Neural cell (in vitro differentiated cells): ENCODE results near the gene S1PR5. TPM values are rescaled to one million over a fixed set of nuclear protein-coding genes. Genes with fewer than 3 reads are reported as not detected.
"Not testable (repeated sequence)": the region's sequence is repeated elsewhere in the genome, so short reads cannot be mapped to it uniquely, and the experiment has no call there.

ENCODE experiments used
- H2AFZ ChIP-seq: fragments of 200-600, 300-800 bp; sonication (generic), shearing (Covaris generic); 2 replicates; pipeline ENCODE4 v1.6.0; 2014; ENCODE audit warnings: low read depth, mild to moderate bottlenecking, antibody characterized with exemption, low read length, moderate library complexity
- H3F3A ChIP-seq: fragments of 200-600 bp; shearing (Covaris generic); 2 replicates; pipeline ENCODE4 v1.6.1; 2016; ENCODE audit warnings: mild to moderate bottlenecking, moderate library complexity, mixed read lengths, antibody characterized with exemption, low read length; ENCODE audit not compliant: insufficient read depth, poor library complexity, severe bottlenecking
- H3K27ac ChIP-seq: fragments of 200-600, 300-800 bp; sonication (generic), shearing (Covaris generic); 2 replicates; pipeline ENCODE4 v1.5.1; 2014; ENCODE audit warnings: mild to moderate bottlenecking, low read length, moderate library complexity
- H3K27me3 ChIP-seq: fragments of 300-800, 200-600 bp; sonication (generic), shearing (Covaris generic); 2 replicates; pipeline ENCODE4 v1.6.0; 2014; ENCODE audit warnings: mild to moderate bottlenecking, low read depth, low read length, moderate library complexity; ENCODE audit not compliant: insufficient read depth
- H3K36me3 ChIP-seq: fragments of 300-800, 200-600 bp; sonication (generic), shearing (Covaris generic); 2 replicates; pipeline ENCODE4 v1.5.1; 2014; ENCODE audit warnings: mild to moderate bottlenecking, antibody characterized with exemption, low read length, moderate library complexity; ENCODE audit not compliant: insufficient read depth
- H3K4me2 ChIP-seq: fragments of 300-800, 200-600 bp; sonication (generic), shearing (Covaris generic); 2 replicates; pipeline ENCODE4 v1.6.0; 2014; ENCODE audit warnings: mild to moderate bottlenecking, low read length
- H3K4me3 ChIP-seq: fragments of 300-800, 200-600 bp; sonication (generic), shearing (Covaris generic); 2 replicates; pipeline ENCODE4 v1.5.1; 2014; ENCODE audit warnings: mild to moderate bottlenecking, low read length, moderate library complexity
- H3K79me2 ChIP-seq: fragments of 200-600 bp; shearing (Covaris generic); replicated peaks from 2 replicates; pipeline ENCODE4 v1.6.0; 2014; ENCODE audit warnings: mild to moderate bottlenecking, low read length, moderate library complexity; ENCODE audit not compliant: insufficient read depth
- H3K9ac ChIP-seq: fragments of 300-800, 200-600 bp; sonication (generic), shearing (Covaris generic); 2 replicates; pipeline ENCODE4 v1.6.1; 2016; ENCODE audit warnings: mild to moderate bottlenecking, low read length, mixed read lengths
- H3K9me2 ChIP-seq: fragments of 200-600 bp; shearing (Covaris generic); 2 replicates; pipeline ENCODE4 v1.6.1; 2016; ENCODE audit warnings: mild to moderate bottlenecking, low read length, mixed read lengths; ENCODE audit not compliant: insufficient read depth
- H3K9me3 ChIP-seq: fragments of 200-600, 300-800 bp; sonication (generic), shearing (Covaris generic); 2 replicates; pipeline ENCODE4 v1.6.1; 2016; ENCODE audit warnings: mild to moderate bottlenecking, mixed run types, low read length, moderate library complexity, mixed read lengths
- H4K20me1 ChIP-seq: fragments of 200-600 bp; shearing (Covaris generic); 2 replicates; pipeline ENCODE4 v1.6.1; 2016; ENCODE audit warnings: mild to moderate bottlenecking, mixed run types; ENCODE audit not compliant: insufficient read depth
- CTCF ChIP-seq: fragments of 450-650 bp; IDR thresholded peaks from 2 replicates; pipeline ENCODE4 v1.5.1; 2014; ENCODE audit warnings: antibody characterized with exemption, mild to moderate bottlenecking, moderate library complexity; ENCODE audit not compliant: poor library complexity, severe bottlenecking
- EP300 ChIP-seq: fragments of 450-650 bp; conservative IDR thresholded peaks from 2 replicates; pipeline ENCODE4 v1.6.1; 2014; ENCODE audit warnings: antibody characterized with exemption, mild to moderate bottlenecking, moderate library complexity; ENCODE audit not compliant: poor library complexity, severe bottlenecking
- EZH2 ChIP-seq: fragments of 200-600, 300-800 bp; shearing (Covaris generic), sonication (generic); IDR thresholded peaks from 2 replicates; pipeline ENCODE4 v1.6.1; 2014; ENCODE audit warnings: antibody characterized with exemption, low read length, borderline replicate concordance, mild to moderate bottlenecking; ENCODE audit not compliant: insufficient read depth, poor library complexity, severe bottlenecking
- MXI1 ChIP-seq: fragments of 450-650 bp; conservative IDR thresholded peaks from 2 replicates; pipeline ENCODE4 v1.6.1; 2014; ENCODE audit warnings: antibody characterized with exemption, mild to moderate bottlenecking; ENCODE audit not compliant: poor library complexity, severe bottlenecking
- POLR2AphosphoS5 ChIP-seq: IDR thresholded peaks from 2 replicates; pipeline ENCODE4 v1.6.1; 2012
- RAD21 ChIP-seq: fragments of 450-650 bp; conservative IDR thresholded peaks from 2 replicates; pipeline ENCODE4 v1.6.1; 2014; ENCODE audit warnings: antibody characterized with exemption, mild to moderate bottlenecking, moderate library complexity
- REST ChIP-seq: IDR thresholded peaks from 2 replicates; pipeline ENCODE4 v1.6.1; 2012; ENCODE audit warnings: borderline replicate concordance
- SMC3 ChIP-seq: fragments of 450-650 bp; conservative IDR thresholded peaks from 2 replicates; pipeline ENCODE4 v1.6.1; 2014; ENCODE audit warnings: antibody characterized with exemption, mild to moderate bottlenecking, moderate library complexity; ENCODE audit not compliant: poor library complexity
- TAF1 ChIP-seq: IDR thresholded peaks from 2 replicates; pipeline ENCODE4 v1.6.1; 2012; ENCODE audit warnings: low read depth
- polyA plus RNA-seq: library from polyadenylated mRNA; depleted of rRNA; stranded (reverse); fragments of >200 nt; gene quantifications from 2 replicates; pipeline ENCODE4 v1.2.3, GENCODE V29; 2014

The S1PR5 gene
- polyA plus RNA-seq, 1 donor from 2014 or later: not detected

GRCh38 chr19:10551698-10552301 is 34.6 kb upstream of the S1PR5 start:
- Histone ChIP-seq H3K27me3 (no peaks in the 10 kb centered on the region), H3K4me2 (no peak overlapping the region), H2AFZ (no peak overlapping the region), H3K9me2 (no peaks in the 10 kb centered on the region), H3F3A (no peaks in the 10 kb centered on the region), H3K79me2 (peaks cover 3% of the 10 kb centered on the region), H3K27ac (no peak overlapping the region), H3K4me3 (no peak overlapping the region), H4K20me1 (no peaks in the 10 kb centered on the region), H3K9ac (no peak overlapping the region), H3K36me3 (peaks cover 7% of the 10 kb centered on the region), H3K9me3 (no peaks in the 10 kb centered on the region)
- no peak for TF ChIP-seq POLR2AphosphoS5
- no peak for TF ChIP-seq EZH2
- no peak for TF ChIP-seq EP300
- no peak for TF ChIP-seq TAF1
- no peak for TF ChIP-seq MXI1
- TF ChIP-seq RAD21: no peak

- H3K4me3 ChIP-seq, H3K79me2 ChIP-seq, H3K9ac ChIP-seq, H3K4me2 ChIP-seq, H3K36me3 ChIP-seq, H4K20me1 ChIP-seq, H3K9me3 ChIP-seq, H3K27ac ChIP-seq, H2AFZ ChIP-seq, H3K27me3 ChIP-seq, H3F3A ChIP-seq, H3K9me2 ChIP-seq: not testable (repeated sequence)
Observed at GRCh38 chr19:10551006-10551405, 33.8 kb upstream of the S1PR5 start.

GRCh38 chr19:10550336-10550735 is 33.1 kb upstream of the S1PR5 start:
- no peak overlapping the region for H3K27ac ChIP-seq
- peaks cover 7% of the 10 kb centered on the region for H3K36me3 ChIP-seq
- H3K79me2 ChIP-seq: peaks cover 3% of the 10 kb centered on the region
- H3F3A ChIP-seq: no peaks in the 10 kb centered on the region
- no peaks in the 10 kb centered on the region for H3K9me3 ChIP-seq
- H2AFZ ChIP-seq: no peak overlapping the region
- H3K27me3 ChIP-seq: no peaks in the 10 kb centered on the region
- no peak overlapping the region for H3K9ac ChIP-seq
- H3K4me2 ChIP-seq: no peak overlapping the region
- no peak overlapping the region for H3K4me3 ChIP-seq
- TF ChIP-seq TAF1: no peak
- no peak for TF ChIP-seq SMC3
- TF ChIP-seq CTCF: no peak
- no peak for TF ChIP-seq POLR2AphosphoS5
- TF ChIP-seq EP300: no peak
- no peak for TF ChIP-seq RAD21
- no peak for TF ChIP-seq EZH2
- no peak for TF ChIP-seq MXI1
- no peak for TF ChIP-seq REST
- H4K20me1 ChIP-seq: no peaks in the 10 kb centered on the region
- H3K9me2 ChIP-seq: no peaks in the 10 kb centered on the region
